ENCODE measurements around the gene PPP4R3A. TPM values are rescaled to one million over a fixed set of nuclear protein-coding genes. Genes with fewer than 3 reads are reported as not detected.
A peak's percentile ranks its signal among the peaks of the same experiment; 100 is the strongest.
"Not testable (repeated sequence)": the region's sequence is repeated elsewhere in the genome, so short reads cannot be mapped to it uniquely, and the experiment has no call there.

The PPP4R3A gene
- 88.0 TPM for polyA plus RNA-seq (2013, experiment 1 of 2)
- polyA plus RNA-seq (2013, experiment 2 of 2) = 78.5 TPM

- Histone ChIP-seq H3K27me3 (ENCODE audit: insufficient read depth, low read length) (no peaks in the 10 kb centered on the region), H3K27ac (ENCODE audit: low read depth, low read length) (peak within 1 kb of the TSS; percentile 99), H3K4me1 (ENCODE audit: insufficient read depth, low read length) (peaks cover 8% of the 10 kb centered on the region), H3K9me3 (ENCODE audit: insufficient read depth, low read depth, low read length) (no peaks in the 10 kb centered on the region), H3K36me3 (ENCODE audit: insufficient read depth, low read length) (peaks cover 15% of the 10 kb centered on the region; the same call in 1 of the 2 replicates), H3K4me3 (ENCODE audit: low read length) (peak within 1 kb of the TSS; percentile 83), H3K9ac (ENCODE audit: low read depth, low read length) (peak within 1 kb of the TSS; percentile 99)
- under 1% methylated on average over 95 of the region's 95 CpGs for WGBS
These were observed at the start of gene PPP4R3A for GRCh38 chr14:91510171-91511042. TSS of gene PPP4R3A (minus strand) at chr14:91510310. CDS start at chr14:91509647, 663 bp downstream.

DNA sequence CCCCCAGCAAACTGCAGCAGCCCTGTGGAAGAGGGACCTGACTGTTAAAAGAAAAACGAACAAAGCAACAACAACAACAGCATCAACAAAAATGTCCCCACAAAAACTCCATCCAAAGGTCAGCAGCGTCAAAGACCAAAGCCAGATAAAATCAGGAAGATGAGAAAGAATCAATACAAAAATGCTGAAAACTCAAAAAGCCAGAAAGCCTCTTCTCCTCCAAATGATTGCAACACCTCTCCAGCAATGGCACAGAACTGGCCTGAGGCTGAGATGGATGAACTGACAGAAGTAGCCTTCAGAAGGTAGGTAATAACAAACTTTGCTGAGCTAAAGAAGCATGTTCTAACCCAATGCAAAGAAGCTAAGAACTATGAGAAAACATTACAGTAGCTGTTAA lies 45.4 kb upstream of the PPP4R3A start:
- no peaks in the 10 kb centered on the region for H3K27me3 ChIP-seq (ENCODE audit: insufficient read depth, low read length)
- H3K4me3 ChIP-seq (ENCODE audit: low read length) = no peak overlapping the region
- H3K9me3 ChIP-seq (ENCODE audit: insufficient read depth, low read depth, low read length) = no peaks in the 10 kb centered on the region
- H3K27ac ChIP-seq (ENCODE audit: low read depth, low read length) = no peak overlapping the region
- no peaks in the 10 kb centered on the region for H3K4me1 ChIP-seq (ENCODE audit: insufficient read depth, low read length)
- WGBS = 94% methylated on average over 2 of the region's 2 CpGs
- no peak overlapping the region for H3K9ac ChIP-seq (ENCODE audit: low read depth, low read length)
- no peaks in the 10 kb centered on the region for H3K36me3 ChIP-seq (ENCODE audit: insufficient read depth, low read length)

DNA sequence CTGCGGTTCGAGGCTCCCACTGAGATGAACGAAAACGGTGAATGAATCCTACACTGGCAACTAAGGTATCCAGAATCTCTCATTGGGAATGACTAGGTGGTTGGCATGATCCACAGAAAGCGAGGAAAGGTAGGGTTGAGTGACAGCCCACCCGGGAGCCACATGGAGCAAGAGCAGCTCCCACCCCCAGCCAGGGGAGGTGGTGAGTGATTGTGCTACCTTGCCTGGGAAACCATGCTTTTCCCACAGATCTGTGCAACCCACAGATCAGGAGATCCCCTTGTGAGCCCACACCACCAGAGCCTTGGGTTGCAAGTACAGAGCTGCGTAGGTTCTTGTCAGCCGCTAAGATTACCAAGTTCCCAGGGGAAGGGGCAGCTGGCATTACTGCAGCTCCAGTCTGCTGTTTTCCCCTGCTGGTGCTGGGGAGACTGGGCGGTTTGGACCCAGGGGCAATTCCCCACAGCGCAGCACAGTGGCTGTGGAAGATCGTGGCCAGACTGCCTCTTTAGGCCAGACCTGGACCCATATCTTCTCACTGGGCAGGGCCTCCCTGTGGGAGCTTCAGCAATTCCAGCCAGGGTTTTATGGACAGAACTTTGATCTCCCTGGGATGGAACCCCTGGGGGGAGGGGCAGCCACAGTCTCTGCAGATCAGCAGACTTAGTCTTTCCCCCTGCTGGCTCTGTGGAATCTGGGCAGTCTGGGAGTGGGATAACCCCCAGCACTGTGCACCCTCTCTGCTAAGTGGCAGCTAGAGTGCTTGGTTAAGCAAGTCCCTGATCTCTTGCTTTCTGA lies 44.6 kb upstream of the PPP4R3A start:
- H3K4me3 ChIP-seq (ENCODE audit: low read length) = no peak overlapping the region
- no peaks in the 10 kb centered on the region for H3K27me3 ChIP-seq (ENCODE audit: insufficient read depth, low read length)
- WGBS = 92% methylated on average over 11 of the region's 11 CpGs
- no peaks in the 10 kb centered on the region for H3K9me3 ChIP-seq (ENCODE audit: insufficient read depth, low read depth, low read length)
- H3K4me1 ChIP-seq (ENCODE audit: insufficient read depth, low read length) = no peaks in the 10 kb centered on the region
- H3K27ac ChIP-seq (ENCODE audit: low read depth, low read length) = no peak overlapping the region
- no peaks in the 10 kb centered on the region for H3K36me3 ChIP-seq (ENCODE audit: insufficient read depth, low read length)
- no peak overlapping the region for H3K9ac ChIP-seq (ENCODE audit: low read depth, low read length)

DNA sequence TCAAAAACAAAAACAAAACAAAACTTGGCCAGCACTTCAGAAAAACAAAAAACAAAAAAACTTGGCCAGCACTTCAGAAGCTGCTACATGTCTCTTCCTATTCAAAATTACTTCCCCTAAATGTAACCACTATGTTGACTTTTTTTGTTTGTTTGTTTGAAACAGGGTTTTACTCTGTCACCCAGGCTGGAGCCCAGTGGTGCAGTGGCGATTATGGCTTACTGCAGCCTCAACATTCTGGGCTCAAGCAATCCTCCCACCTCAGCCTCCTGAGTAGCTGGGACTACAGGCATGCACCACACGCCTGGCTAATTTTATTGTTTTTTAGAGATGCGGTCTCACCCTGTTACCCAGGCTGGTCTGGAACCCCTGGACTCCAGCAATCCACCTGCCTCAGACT lies 38.0 kb upstream of the PPP4R3A start:
- 94% methylated on average over 3 of the region's 3 CpGs for WGBS
- H3K27ac ChIP-seq (ENCODE audit: low read depth, low read length) = no peak overlapping the region
- no peaks in the 10 kb centered on the region for H3K36me3 ChIP-seq (ENCODE audit: insufficient read depth, low read length)

DNA sequence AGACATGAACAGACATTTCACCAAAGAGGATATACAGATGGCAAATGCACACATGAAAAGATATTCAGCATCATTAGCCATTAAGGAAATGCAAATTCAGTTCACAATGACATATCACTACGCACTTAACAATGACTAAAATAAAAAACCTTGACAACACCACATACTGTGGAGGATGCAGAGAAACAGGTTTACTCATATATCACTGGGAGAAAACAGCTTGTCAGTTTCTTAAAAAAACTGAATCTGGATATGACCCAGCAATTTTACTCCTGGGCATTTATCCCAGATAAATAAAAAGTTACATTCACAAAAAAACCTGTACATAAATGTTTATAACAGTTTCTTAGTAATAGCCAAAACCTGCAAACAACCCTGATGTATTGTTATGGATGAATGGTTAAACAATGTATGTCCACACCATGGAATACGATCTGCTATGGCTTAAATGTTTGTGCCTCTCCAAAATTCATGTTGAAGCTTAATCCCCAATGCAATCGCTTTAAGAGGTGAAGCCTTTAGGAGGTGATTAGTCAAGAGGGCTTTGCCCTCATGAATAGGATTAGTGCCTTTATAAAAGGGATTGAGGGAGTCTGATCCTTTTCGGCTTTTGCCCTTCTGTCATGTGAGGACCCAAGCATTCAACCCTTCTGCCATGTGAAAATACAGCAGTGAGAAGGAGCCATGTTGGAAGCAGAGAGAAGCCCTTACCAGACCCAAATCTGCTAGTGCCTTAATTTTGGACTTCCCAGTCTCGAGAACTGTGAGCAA lies 36.0 kb upstream of the PPP4R3A start:
- WGBS = 88% methylated on average over 5 of the region's 5 CpGs
- no peaks in the 10 kb centered on the region for H3K4me1 ChIP-seq (ENCODE audit: insufficient read depth, low read length)
- H3K9me3 ChIP-seq (ENCODE audit: insufficient read depth, low read depth, low read length) = 0 out of 2 replicates have a peak, but pooled peaks cover under 1% of the 10 kb centered on the region
- H3K9ac ChIP-seq (ENCODE audit: low read depth, low read length) = no peak overlapping the region
- no peak overlapping the region for H3K4me3 ChIP-seq (ENCODE audit: low read length)
- H3K27ac ChIP-seq (ENCODE audit: low read depth, low read length) = no peak overlapping the region
- no peaks in the 10 kb centered on the region for H3K27me3 ChIP-seq (ENCODE audit: insufficient read depth, low read length)
- no peaks in the 10 kb centered on the region for H3K36me3 ChIP-seq (ENCODE audit: insufficient read depth, low read length)

More for the DNA sequence above, 38.0 kb upstream of the PPP4R3A start:
- Histone ChIP-seq H3K4me1 (ENCODE audit: insufficient read depth, low read length) (no peaks in the 10 kb centered on the region), H3K27me3 (ENCODE audit: insufficient read depth, low read length) (no peaks in the 10 kb centered on the region), H3K4me3 (ENCODE audit: low read length) (no peak overlapping the region), H3K9ac (ENCODE audit: low read depth, low read length) (no peak overlapping the region), H3K9me3 (ENCODE audit: insufficient read depth, low read depth, low read length) (no peaks in the 10 kb centered on the region)

GRCh38 chr14:91545204-91545603 lies 35.1 kb upstream of the PPP4R3A start:
- H3K27ac ChIP-seq (ENCODE audit: low read depth, low read length) = no peak overlapping the region

GRCh38 chr14:91536327-91536726 lies 26.2 kb upstream of the PPP4R3A start:
- H3K4me1 ChIP-seq (ENCODE audit: insufficient read depth, low read length) = no peaks in the 10 kb centered on the region
- H3K9me3 ChIP-seq (ENCODE audit: insufficient read depth, low read depth, low read length) = peaks cover 9% of the 10 kb centered on the region
- no peak overlapping the region for H3K4me3 ChIP-seq (ENCODE audit: low read length)
- H3K27ac ChIP-seq (ENCODE audit: low read depth, low read length) = no peak overlapping the region
- no peaks in the 10 kb centered on the region for H3K27me3 ChIP-seq (ENCODE audit: insufficient read depth, low read length)
- WGBS = 93% methylated on average over 3 of the region's 3 CpGs
- no peaks in the 10 kb centered on the region for H3K36me3 ChIP-seq (ENCODE audit: insufficient read depth, low read length)
- no peak overlapping the region for H3K9ac ChIP-seq (ENCODE audit: low read depth, low read length)

More at GRCh38 chr14:91545204-91545603, 35.1 kb upstream of the PPP4R3A start:
- Histone ChIP-seq H3K36me3 (ENCODE audit: insufficient read depth, low read length) (no peaks in the 10 kb centered on the region), H3K4me3 (ENCODE audit: low read length) (no peak overlapping the region), H3K9me3 (ENCODE audit: insufficient read depth, low read depth, low read length) (peaks cover 3% of the 10 kb centered on the region; the same call in 1 of the 2 replicates), H3K4me1 (ENCODE audit: insufficient read depth, low read length) (no peaks in the 10 kb centered on the region), H3K9ac (ENCODE audit: low read depth, low read length) (no peak overlapping the region), H3K27me3 (ENCODE audit: insufficient read depth, low read length) (no peaks in the 10 kb centered on the region)

DNA sequence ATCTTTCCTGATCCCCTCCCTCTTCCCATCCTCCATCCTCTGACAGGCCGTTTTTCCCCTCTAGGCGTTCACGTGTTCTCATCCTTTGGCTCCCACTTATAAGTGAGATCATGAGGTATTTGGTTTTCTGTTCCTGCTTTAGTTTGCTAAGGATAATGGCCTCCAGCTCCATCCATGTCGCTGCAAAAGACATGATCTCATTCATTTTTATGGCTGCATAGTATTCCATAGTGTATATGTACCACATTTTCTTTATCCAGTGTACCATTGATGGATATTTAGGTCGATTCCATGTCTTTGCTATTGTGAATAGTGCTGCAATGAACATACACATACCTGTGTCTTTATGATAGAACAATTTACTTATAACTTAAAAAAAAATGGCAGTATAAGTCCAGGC lies 23.9 kb upstream of the PPP4R3A start:
- H3K4me3 ChIP-seq (ENCODE audit: low read length); H3K27me3 ChIP-seq (ENCODE audit: insufficient read depth, low read length); H3K27ac ChIP-seq (ENCODE audit: low read depth, low read length); H3K9ac ChIP-seq (ENCODE audit: low read depth, low read length); H3K9me3 ChIP-seq (ENCODE audit: insufficient read depth, low read depth, low read length); H3K36me3 ChIP-seq (ENCODE audit: insufficient read depth, low read length); H3K4me1 ChIP-seq (ENCODE audit: insufficient read depth, low read length): not testable (repeated sequence)
- WGBS = 92% methylated on average over 2 of the region's 5 CpGs

- no peaks in the 10 kb centered on the region for H3K27me3 ChIP-seq (ENCODE audit: insufficient read depth, low read length)
- no peaks in the 10 kb centered on the region for H3K4me1 ChIP-seq (ENCODE audit: insufficient read depth, low read length)
- no peaks in the 10 kb centered on the region for H3K9me3 ChIP-seq (ENCODE audit: insufficient read depth, low read depth, low read length)
- no peak overlapping the region for H3K9ac ChIP-seq (ENCODE audit: low read depth, low read length)
- H3K27ac ChIP-seq (ENCODE audit: low read depth, low read length) = no peak overlapping the region
- H3K4me3 ChIP-seq (ENCODE audit: low read length) = no peak overlapping the region
- 75% methylated on average over 2 of the region's 3 CpGs for WGBS
- no peaks in the 10 kb centered on the region for H3K36me3 ChIP-seq (ENCODE audit: insufficient read depth, low read length)
These were observed 23.5 kb upstream of the PPP4R3A start for GRCh38 chr14:91533623-91534022.

GRCh38 chr14:91523972-91524371 lies 13.9 kb upstream of the PPP4R3A start:
- Histone ChIP-seq H3K27ac (ENCODE audit: low read depth, low read length) (no peak overlapping the region), H3K4me3 (ENCODE audit: low read length) (no peak overlapping the region), H3K9me3 (ENCODE audit: insufficient read depth, low read depth, low read length) (no peaks in the 10 kb centered on the region), H3K9ac (ENCODE audit: low read depth, low read length) (no peak overlapping the region), H3K36me3 (ENCODE audit: insufficient read depth, low read length) (no peaks in the 10 kb centered on the region), H3K27me3 (ENCODE audit: insufficient read depth, low read length) (no peaks in the 10 kb centered on the region), H3K4me1 (ENCODE audit: insufficient read depth, low read length) (no peaks in the 10 kb centered on the region)
- WGBS = 85% methylated on average over 3 of the region's 3 CpGs
